ENCODE results near the gene GTF2H3.
A peak's percentile ranks its signal among the peaks of the same experiment; 100 is the strongest.
"Not testable (repeated sequence)": the region's sequence is repeated elsewhere in the genome, so short reads cannot be mapped to it uniquely, and the experiment has no call there.

The GTF2H3 gene

GRCh38 chr12:123633379-123634141 is at the start of gene GTF2H3, which contains the start of gene EIF2B1:
Gene GTF2H3, plus strand, starts transcription at chr12:123633829. Its CDS starts 31 bp downstream, at chr12:123633860.
Gene EIF2B1, minus strand, starts transcription at chr12:123633686. Its CDS starts 129 bp downstream, at chr12:123633557.
- DNase-seq = peak; percentile 98

GRCh38 chr12:123591702-123592481 is 41.7 kb upstream of the GTF2H3 start:
- no peak for DNase-seq

- no peak for DNase-seq
Measured at GRCh38 chr12:123595729-123596128, 37.9 kb upstream of the GTF2H3 start.

GRCh38 chr12:123597100-123597499 is 36.5 kb upstream of the GTF2H3 start:
- no peak for DNase-seq

GRCh38 chr12:123598522-123598921 is 35.1 kb upstream of the GTF2H3 start:
- DNase-seq = no peak

- DNase-seq = no peak
Measured at GRCh38 chr12:123599310-123599709, 34.3 kb upstream of the GTF2H3 start.

- no peak for DNase-seq
Measured at GRCh38 chr12:123599721-123600120, 33.9 kb upstream of the GTF2H3 start.

GRCh38 chr12:123601602-123602489 is 31.8 kb upstream of the GTF2H3 start, which contains the start of gene DDX55:
Gene DDX55, plus strand, starts transcription at chr12:123602099. Its CDS starts 50 bp downstream, at chr12:123602149.
- peak; percentile 86 for DNase-seq

- DNase-seq = no peak
Measured at GRCh38 chr12:123602651-123603195, 30.9 kb upstream of the GTF2H3 start.

GRCh38 chr12:123603495-123603894 is 30.1 kb upstream of the GTF2H3 start:
- not testable (repeated sequence) for DNase-seq

GRCh38 chr12:123607756-123608155 is 25.9 kb upstream of the GTF2H3 start:
- DNase-seq = no peak

- DNase-seq = no peak
Measured at GRCh38 chr12:123608182-123608581, 25.4 kb upstream of the GTF2H3 start.

GRCh38 chr12:123614110-123614509 is 19.5 kb upstream of the GTF2H3 start:
- no peak for DNase-seq

- no peak for DNase-seq
Measured at GRCh38 chr12:123614531-123614930, 19.1 kb upstream of the GTF2H3 start.

- DNase-seq = no peak
Measured at GRCh38 chr12:123617144-123617543, 16.5 kb upstream of the GTF2H3 start.

- DNase-seq = no peak
Measured at GRCh38 chr12:123617580-123617979, 16.0 kb upstream of the GTF2H3 start.

- DNase-seq = no peak
Measured at GRCh38 chr12:123621101-123621500, 12.5 kb upstream of the GTF2H3 start.

GRCh38 chr12:123621619-123622530 is 11.8 kb upstream of the GTF2H3 start:
- DNase-seq = no peak

GRCh38 chr12:123634142-123634561 is 523 bp downstream of the GTF2H3 start:
- no peak for DNase-seq

- DNase-seq = no peak
Measured at GRCh38 chr12:123643911-123644310, 10.3 kb downstream of the GTF2H3 start.

- DNase-seq = no peak
Measured at GRCh38 chr12:123645380-123645779, 11.8 kb downstream of the GTF2H3 start.
